ENCODE results near the gene C1orf159.
"Not testable (repeated sequence)": the region's sequence is repeated elsewhere in the genome, so short reads cannot be mapped to it uniquely, and the experiment has no call there.

C1orf159 gene

GRCh38 chr1:1058921-1059493 is 56.9 kb downstream of the C1orf159 start:
- in situ Hi-C loops (cut with HindIII; ENCODE audit: low sequenced_read_pairs), result no loop called here

DNA sequence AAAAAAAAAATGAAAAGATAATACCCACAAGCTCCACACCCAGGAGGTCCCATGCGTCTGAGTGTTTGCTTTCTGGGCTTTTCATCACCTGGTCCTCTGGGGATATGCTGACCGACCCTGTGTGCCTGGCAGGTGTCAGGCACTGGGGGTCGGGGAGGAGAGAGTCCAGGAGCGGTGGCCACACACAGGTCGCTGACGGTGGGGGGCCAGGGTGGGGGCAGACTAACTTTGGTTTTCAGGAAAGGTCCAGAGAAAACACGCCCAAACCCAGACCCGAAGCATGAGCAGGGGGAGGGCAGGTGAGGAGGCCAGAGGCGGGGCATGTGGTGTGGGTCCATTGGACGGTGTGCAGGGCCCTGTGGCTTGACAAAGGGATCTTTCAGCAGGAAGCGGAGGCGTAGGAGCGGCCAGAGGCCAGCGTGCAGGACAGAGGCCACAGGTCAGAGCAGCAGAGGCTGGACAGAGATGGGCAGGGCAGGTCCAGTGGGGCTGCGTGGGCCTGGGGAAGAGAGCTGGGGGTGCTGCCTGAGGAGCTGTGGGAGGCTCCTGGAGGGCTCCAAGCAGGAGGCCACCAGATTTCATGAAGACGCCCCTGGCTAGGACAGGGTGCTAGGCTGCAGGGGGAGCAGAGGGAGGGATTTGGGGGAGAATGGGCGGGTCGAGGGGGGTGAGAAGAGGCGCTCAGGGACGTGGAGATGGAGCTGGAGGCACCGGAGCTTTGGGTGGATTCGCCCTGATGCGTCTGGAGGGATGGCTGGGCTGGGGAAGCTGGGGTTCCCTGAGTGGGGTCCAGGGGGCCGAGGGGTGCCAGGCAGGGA is 57.6 kb downstream of the C1orf159 start:
- in situ Hi-C loops (cut with HindIII; ENCODE audit: low sequenced_read_pairs), result no loop called here

GRCh38 chr1:1057769-1058087 is 58.2 kb downstream of the C1orf159 start:
- in situ Hi-C loops (cut with HindIII; ENCODE audit: low sequenced_read_pairs), result not testable (repeated sequence)

DNA sequence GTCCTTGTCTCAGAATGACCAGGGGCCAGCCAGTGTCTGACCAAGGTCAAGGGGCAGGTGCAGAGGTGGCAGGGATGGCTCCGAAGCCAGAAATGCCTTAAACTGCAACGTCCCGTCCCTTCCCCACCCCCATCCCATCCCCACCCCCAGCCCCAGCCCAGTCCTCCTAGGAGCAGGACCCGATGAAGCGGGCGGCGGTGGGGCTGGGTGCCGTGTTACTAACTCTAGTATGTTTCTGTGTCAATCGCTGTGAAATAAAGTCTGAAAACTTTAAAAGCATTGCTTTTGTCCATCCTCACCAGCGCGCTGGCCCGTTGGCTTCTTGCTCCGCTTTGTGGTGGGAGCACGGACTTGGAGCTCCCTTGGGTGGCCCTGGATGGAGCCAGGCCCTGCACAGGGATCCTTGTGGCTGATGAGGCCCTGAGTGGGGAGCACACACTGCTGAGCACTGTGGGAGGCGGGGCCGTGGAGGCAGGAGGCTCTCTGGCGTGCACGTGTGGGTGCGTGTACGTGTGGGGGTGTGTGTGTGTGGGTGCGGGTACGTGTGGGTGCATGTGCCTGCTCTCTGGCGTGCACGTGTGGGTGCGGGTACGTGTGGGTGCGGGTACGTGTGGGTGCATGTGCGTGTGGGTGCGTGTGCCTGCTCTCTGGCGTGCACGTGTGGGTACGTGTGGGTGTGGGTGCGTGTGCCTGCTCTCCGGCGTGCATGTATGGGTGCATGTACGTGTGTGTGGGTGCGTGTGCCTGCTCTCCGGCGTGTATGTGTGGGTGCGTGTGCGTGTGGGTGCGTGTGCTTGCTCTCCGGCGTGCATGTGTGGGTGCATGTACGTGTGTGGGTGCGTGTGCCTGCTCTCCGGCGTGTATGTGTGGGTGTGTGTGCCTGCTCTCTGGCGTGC is 59.8 kb downstream of the C1orf159 start:
- in situ Hi-C loops (cut with HindIII; ENCODE audit: low sequenced_read_pairs), result no loop called here

GRCh38 chr1:1054971-1055370 is 60.9 kb downstream of the C1orf159 start:
- in situ Hi-C loops (cut with HindIII; ENCODE audit: low sequenced_read_pairs), result no loop called here

- in situ Hi-C loops (cut with HindIII; ENCODE audit: low sequenced_read_pairs), result no loop called here
Measured at GRCh38 chr1:1054099-1054700, 61.7 kb downstream of the C1orf159 start.

DNA sequence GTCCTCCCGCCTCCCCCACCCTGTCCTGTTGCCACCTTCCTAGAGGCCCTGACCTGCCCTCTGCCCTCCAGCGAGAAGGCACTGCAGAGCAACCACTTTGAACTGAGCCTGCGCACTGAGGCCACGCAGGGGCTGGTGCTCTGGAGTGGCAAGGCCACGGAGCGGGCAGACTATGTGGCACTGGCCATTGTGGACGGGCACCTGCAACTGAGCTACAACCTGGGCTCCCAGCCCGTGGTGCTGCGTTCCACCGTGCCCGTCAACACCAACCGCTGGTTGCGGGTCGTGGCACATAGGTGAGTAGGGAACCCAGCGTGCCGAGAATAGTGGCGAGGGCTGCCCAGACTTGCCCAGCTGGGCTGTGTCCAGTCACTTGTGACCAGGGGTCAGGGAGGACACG is 62.2 kb downstream of the C1orf159 start:
- in situ Hi-C loops (cut with HindIII; ENCODE audit: low sequenced_read_pairs), result no loop called here

DNA sequence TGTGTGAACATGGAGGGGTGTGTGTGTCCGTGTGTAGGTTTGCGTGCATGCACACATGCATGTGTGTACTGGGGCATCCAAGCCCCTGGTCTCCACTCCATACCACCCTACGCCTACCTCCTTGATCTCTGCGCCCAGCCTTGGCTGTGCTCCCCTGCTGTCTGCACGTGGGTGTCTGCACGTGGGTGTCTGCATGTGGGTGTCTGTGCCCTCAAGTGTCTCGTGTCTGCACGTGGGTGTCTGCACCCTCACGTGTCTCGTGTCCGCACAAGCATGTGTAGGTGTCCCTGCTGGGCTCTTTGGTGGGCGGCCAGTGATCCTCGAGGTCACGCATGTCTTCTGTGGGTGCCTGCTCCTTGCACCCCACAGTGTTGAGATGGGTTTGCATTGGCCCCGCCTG is 62.9 kb downstream of the C1orf159 start:
- in situ Hi-C loops (cut with HindIII; ENCODE audit: low sequenced_read_pairs), result no loop called here

GRCh38 chr1:1052003-1052840 is 63.7 kb downstream of the C1orf159 start:
- in situ Hi-C loops (cut with HindIII; ENCODE audit: low sequenced_read_pairs), result no loop called here

GRCh38 chr1:1051127-1051810 is 64.6 kb downstream of the C1orf159 start:
- in situ Hi-C loops (cut with HindIII; ENCODE audit: low sequenced_read_pairs), result no loop called here

DNA sequence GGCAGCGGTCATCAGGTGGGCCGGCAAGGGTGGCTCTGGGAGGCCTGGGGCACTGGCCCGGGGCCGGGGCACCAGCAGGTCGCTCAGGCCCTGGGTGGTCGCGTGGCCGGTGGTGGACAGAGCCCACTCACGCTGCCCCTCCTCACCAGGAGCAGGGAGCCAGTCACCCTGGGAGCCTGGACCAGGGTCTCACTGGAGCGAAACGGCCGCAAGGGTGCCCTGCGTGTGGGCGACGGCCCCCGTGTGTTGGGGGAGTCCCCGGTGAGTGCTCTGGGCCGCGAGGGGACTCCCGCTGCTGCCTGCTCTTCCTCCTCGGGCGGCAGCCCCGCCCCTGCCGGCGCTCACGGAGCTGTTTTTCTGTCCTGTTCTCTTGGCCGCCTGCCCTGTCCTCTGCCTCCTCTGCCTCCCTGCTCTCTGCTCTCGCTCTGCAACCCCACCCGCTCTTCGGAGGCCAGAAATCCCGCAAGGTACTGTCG is 65.3 kb downstream of the C1orf159 start:
- in situ Hi-C loops (cut with HindIII; ENCODE audit: low sequenced_read_pairs), result no loop called here

DNA sequence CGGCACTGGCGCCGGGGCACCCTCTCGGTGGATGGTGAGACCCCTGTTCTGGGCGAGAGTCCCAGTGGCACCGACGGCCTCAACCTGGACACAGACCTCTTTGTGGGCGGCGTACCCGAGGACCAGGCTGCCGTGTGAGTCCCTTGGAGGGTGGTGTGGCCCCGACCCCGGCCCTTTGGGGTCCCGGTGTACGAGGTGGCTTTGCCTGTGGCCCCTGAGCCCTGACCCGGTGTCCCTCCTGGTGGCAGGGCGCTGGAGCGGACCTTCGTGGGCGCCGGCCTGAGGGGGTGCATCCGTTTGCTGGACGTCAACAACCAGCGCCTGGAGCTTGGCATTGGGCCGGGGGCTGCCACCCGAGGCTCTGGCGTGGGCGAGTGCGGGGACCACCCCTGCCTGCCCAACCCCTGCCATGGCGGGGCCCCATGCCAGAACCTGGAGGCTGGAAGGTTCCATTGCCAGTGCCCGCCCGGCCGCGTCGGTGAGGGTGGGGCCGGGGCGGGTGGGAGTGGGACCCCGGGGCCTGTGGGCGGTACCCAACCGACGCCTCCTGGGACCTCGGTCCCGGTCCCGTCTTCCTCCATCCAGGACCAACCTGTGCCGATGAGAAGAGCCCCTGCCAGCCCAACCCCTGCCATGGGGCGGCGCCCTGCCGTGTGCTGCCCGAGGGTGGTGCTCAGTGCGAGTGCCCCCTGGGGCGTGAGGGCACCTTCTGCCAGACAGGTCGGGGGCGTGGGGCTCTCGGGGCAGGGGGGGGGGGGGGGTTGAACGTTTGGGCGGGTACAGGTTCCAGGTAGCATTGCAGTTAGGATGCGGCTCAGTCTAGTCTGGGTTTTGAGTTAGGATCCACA is 66.3 kb downstream of the C1orf159 start:
- in situ Hi-C loops (cut with HindIII; ENCODE audit: low sequenced_read_pairs), result no loop called here

DNA sequence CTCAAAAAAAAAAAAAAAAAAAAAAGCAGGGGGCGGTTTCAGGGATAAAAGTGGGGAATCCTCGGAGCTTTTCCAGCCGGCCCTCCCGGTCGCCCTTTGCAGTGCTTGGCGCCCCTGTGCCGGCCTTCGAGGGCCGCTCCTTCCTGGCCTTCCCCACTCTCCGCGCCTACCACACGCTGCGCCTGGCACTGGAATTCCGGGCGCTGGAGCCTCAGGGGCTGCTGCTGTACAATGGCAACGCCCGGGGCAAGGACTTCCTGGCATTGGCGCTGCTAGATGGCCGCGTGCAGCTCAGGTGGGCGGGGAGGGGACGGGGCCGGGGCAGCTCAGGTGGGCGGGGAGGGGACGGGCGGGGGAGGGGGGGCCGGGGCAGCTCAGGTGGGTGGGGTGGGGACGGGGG is 67.1 kb downstream of the C1orf159 start:
- in situ Hi-C loops (cut with HindIII; ENCODE audit: low sequenced_read_pairs), result no loop called here

DNA sequence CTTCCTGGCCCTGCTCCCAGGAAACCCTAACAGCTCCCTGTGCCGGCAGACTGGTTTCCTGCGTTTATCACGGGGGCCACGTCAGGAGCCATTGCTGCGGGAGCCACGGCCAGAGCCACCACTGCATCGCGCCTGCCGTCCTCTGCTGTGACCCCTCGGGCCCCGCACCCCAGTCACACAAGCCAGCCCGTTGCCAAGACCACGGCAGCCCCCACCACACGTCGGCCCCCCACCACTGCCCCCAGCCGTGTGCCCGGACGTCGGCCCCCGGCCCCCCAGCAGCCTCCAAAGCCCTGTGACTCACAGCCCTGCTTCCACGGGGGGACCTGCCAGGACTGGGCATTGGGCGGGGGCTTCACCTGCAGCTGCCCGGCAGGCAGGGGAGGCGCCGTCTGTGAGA is 67.9 kb downstream of the C1orf159 start:
- in situ Hi-C loops (cut with HindIII; ENCODE audit: low sequenced_read_pairs), result no loop called here

GRCh38 chr1:1047407-1047806 is 68.5 kb downstream of the C1orf159 start:
- in situ Hi-C loops (cut with HindIII; ENCODE audit: low sequenced_read_pairs), result no loop called here

DNA sequence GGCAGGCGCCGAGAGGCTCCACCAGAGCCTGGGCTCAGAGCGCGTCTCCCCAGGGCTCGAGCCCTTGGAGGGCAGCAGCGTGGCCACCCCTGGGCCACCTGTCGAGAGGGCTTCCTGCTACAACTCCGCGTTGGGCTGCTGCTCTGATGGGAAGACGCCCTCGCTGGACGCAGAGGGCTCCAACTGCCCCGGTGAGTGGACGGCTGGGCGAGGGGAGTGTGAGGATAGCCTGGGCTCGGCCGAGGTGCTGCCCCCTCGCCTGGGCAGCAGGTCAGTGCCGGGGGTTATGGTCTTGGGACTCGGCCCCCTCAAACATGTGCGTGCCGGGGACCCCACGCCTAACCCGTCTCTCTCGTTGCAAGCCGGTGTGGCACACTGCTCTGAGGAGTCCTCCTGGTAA is 69.1 kb downstream of the C1orf159 start:
- in situ Hi-C loops (cut with HindIII; ENCODE audit: low sequenced_read_pairs), result no loop called here

DNA sequence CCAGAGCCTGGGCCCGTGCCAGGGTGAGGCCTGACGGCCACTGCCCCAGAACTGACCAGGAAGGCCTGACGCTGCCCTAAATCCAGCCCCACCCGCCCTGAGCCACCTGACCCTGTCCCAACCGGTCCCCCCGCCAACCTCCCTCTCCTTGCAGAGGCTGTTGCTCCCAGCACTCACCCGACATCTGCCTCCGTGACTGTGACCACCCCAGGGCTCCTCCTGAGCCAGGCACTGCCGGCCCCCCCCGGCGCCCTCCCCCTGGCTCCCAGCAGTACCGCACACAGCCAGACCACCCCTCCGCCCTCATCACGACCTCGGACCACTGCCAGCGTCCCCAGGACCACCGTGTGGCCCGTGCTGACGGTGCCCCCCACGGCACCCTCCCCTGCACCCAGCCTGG is 69.6 kb downstream of the C1orf159 start:
- in situ Hi-C loops (cut with HindIII; ENCODE audit: low sequenced_read_pairs), result no loop called here

GRCh38 chr1:1045129-1045528 is 70.8 kb downstream of the C1orf159 start:
- in situ Hi-C loops (cut with HindIII; ENCODE audit: low sequenced_read_pairs), result no loop called here
